A549 treated with CpdA at 1 μM for 4 hours (cell line): ENCODE data around the gene TM2D1. TPM values are rescaled to one million over a fixed set of nuclear protein-coding genes. Genes with fewer than 3 reads are reported as not detected.

Experiments
- total RNA-seq: library from RNA; stranded (reverse); fragments of 200-300 nt; extraction: Qiagen RNA extraction; gene quantifications from 5 replicates; pipeline ENCODE4 v1.2.3, GENCODE V29; 2022; ENCODE audit warnings: low read depth

Gene TM2D1
- total RNA-seq: 21.6 to 33.9 TPM (median 24.4 TPM) in 5 replicates

DNA sequence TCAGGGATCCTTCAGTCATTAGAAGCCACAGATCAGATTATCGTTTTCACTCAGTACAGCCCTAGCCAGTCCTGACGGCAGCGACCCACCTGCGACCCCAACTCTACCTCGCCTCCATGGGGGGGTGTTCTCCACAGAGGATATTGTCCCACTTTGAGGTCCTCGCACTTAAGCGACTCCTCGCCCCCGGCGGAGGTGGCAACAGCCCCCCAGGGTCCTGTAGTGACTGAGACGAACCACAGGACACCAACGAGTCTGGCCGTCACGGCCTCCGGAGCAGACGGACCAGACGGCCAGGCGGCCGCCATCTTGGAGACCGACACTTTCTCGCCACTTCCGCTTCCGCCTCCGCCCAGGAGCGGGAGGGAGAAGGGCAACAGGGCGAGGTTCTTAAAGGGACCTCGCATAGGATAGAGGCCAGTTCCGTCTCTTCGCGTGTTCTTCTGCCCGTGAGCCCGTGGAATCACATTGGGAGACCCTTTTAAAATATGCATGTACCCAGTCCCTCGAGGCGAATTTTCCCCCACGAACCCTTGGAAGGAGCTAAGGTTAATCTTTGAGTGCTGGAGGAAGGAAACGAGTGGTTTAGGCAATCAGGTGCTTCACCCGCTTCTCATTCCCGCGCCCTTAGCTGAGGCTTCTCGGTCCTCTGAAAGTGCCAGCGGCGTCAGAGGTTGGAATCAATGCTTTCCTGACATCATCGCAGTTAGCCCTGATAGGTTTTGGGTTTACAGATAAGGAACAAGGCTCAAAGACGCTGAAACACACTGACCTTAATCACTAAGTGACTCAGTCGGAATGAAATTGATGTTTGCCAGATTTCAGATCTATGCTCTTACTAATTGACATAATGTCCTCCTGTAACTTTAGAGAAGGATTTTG lies at the start of gene TM2D1:
TM2D1 (minus strand) TSS at position 329 of the 882 bp plus-strand sequence; CDS start at position 308, 21 bp downstream.

DNA sequence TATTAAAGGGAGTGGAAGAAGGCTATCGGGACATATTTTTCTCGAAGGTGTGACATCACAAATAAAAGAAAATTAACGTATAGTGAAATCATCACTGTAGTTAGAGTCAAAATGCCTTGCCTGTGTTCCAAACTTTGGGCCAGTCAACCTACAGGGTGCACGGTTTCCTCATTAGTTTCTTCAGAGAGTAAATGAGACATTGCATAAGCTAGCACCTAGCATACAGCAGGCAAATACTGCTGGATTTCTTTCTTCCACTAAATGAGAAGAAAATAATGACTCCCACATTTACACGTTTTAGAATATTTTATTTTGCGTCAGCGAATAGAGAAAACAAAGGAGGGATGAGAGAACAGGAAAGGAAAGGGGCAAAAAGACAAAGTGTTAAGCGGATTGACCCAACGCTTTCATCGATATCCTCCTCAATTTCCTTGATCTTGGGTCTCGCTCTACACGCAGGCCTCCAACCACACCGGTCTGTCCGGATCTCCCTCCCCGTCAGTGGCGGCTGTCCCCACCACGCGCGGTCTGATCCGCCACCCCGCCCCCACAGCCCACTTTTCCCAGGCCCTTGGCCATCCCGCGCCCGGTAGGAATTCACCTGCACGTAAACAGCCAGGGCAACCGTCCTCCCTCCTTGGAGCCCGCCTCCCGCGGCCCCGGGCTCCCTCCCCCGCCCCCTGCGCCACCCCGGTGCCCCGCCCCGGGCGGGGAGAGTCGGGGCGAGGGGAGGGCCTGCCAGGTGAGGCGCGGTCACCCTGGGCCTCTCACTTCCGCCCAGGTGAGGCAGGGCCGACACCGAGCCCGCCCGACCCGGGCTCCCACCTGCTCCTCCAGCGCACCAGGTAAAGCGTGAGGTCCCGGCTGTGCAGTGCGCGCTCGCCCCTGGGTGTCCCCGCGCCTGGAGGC lies 17.0 kb upstream of the TM2D1 start, which contains the start of gene PATJ:
PATJ (plus strand) TSS at position 770 of the 909 bp plus-strand sequence. CDS start 20,413 bp downstream, outside the sequence.

Other genes with a start within 250 kb of the TM2D1 start
- gene PATJ, start 17.3 kb upstream of the TM2D1 start, total RNA-seq: 3.0 to 4.5 TPM (median 4.4 TPM) in 5 replicates